C4-2B (cell line): ENCODE data around the gene SLC35D2.

Experiments
- ZFX ChIP-seq: fragments of 450-650 bp; IDR thresholded peaks from 2 replicates; pipeline ENCODE4 v1.6.1; 2017
- TF ChIP-seq, protein P1 (sequence below): fragments of 450-650 bp; conservative IDR thresholded peaks from 2 replicates; pipeline ENCODE4 v1.5.1; 2017; ENCODE audit warnings: mild to moderate bottlenecking

DNA sequence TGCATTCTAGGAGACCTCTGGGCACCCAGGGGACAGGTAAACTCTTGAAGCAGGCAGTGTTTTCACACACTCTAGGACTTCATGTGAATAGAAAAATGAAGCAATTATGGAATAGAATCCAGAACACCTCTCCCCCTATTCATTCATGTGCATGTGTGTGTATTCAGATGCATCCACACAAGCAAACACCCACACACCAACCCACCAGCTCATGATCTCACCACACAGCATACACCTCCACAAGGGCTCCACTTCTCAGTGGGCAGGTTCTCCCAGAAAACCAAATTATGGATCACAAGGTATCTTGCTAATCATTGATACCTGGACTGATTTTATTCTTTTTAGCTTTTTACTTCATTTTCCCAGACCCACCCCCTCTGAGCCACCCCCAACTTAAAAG is 60.3 kb downstream of the SLC35D2 start:
- TF ChIP-seq, protein P1, sequence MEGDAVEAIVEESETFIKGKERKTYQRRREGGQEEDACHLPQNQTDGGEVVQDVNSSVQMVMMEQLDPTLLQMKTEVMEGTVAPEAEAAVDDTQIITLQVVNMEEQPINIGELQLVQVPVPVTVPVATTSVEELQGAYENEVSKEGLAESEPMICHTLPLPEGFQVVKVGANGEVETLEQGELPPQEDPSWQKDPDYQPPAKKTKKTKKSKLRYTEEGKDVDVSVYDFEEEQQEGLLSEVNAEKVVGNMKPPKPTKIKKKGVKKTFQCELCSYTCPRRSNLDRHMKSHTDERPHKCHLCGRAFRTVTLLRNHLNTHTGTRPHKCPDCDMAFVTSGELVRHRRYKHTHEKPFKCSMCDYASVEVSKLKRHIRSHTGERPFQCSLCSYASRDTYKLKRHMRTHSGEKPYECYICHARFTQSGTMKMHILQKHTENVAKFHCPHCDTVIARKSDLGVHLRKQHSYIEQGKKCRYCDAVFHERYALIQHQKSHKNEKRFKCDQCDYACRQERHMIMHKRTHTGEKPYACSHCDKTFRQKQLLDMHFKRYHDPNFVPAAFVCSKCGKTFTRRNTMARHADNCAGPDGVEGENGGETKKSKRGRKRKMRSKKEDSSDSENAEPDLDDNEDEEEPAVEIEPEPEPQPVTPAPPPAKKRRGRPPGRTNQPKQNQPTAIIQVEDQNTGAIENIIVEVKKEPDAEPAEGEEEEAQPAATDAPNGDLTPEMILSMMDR, result no peak
- no peak for TF ChIP-seq ZFX
